Activated CD8-positive, alpha-beta memory T cell treated with anti-CD3 and anti-CD28 coated beads, Interleukin-2, amount 10 ng/mL, durations not matched to agents 7 days and 5 days (primary cell): ENCODE data around the gene NOVA1. TPM values are rescaled to one million over a fixed set of nuclear protein-coding genes. Genes with fewer than 3 reads are reported as not detected.

Experiments
- ATAC-seq: fragments of 150-1000 bp; cut with Tn5 transposase; one replicate; pipeline ENCODE4 v1.10.0; 2021; ENCODE audit warnings: moderate library complexity
- CTCF ChIA-PET: fragments of 350-600 bp; sonication (Branson Sonifier 250); formaldehyde crosslinking; loops from one replicate; lab custom pipeline; 2021; ENCODE audit warnings: antibody characterized with exemption; lab: Charles Lee
- DNase-seq: peaks from one replicate; pipeline ENCODE4 v3.0.0-alpha.2; 2020
- H3K27ac Mint-ChIP-seq: one replicate; pipeline ENCODE4 v1.8.0; 2021; ENCODE audit warnings: mild to moderate bottlenecking, mixed read lengths
- H3K27me3 Mint-ChIP-seq: one replicate; pipeline ENCODE4 v1.8.0; 2021; ENCODE audit warnings: mixed read lengths
- H3K36me3 Mint-ChIP-seq: one replicate; pipeline ENCODE4 v1.8.0; 2021; ENCODE audit warnings: mild to moderate bottlenecking, mixed read lengths
- H3K4me1 Mint-ChIP-seq: one replicate; pipeline ENCODE4 v1.8.0; 2021; ENCODE audit warnings: mixed read lengths
- H3K4me3 Mint-ChIP-seq: one replicate; pipeline ENCODE4 v1.8.0; 2021; ENCODE audit warnings: mild to moderate bottlenecking, moderate library complexity, mixed read lengths
- H3K9me3 Mint-ChIP-seq: one replicate; pipeline ENCODE4 v1.8.0; 2022; ENCODE audit warnings: low read depth, mixed read lengths
- total RNA-seq, 2 experiments: library from RNA; stranded (reverse); gene quantifications; one replicate each; pipeline ENCODE4 v1.2.3, GENCODE V29; 2021

Gene NOVA1
- total RNA-seq, 2 experiments from 2014 or later: 0.42 TPM; not detected in 1

- Mint-ChIP-seq H3K4me3 (no peak overlapping the region), H3K9me3 (peaks cover 14% of the 10 kb centered on the region), H3K36me3 (no peaks in the 10 kb centered on the region), H3K4me1 (no peaks in the 10 kb centered on the region), H3K27me3 (no peaks in the 10 kb centered on the region), H3K27ac (no peak overlapping the region)
- DNase-seq: no peak
- CTCF ChIA-PET: no interaction called here
- no peak for ATAC-seq
These were observed 194.1 kb downstream of the NOVA1 start for GRCh38 chr14:26403760-26404159.

GRCh38 chr14:26402126-26402525 is 195.7 kb downstream of the NOVA1 start:
- ATAC-seq (no peak), DNase-seq (no peak)
- Mint-ChIP-seq H3K9me3 (peaks cover 16% of the 10 kb centered on the region), H3K4me1 (no peaks in the 10 kb centered on the region), H3K27me3 (no peaks in the 10 kb centered on the region), H3K4me3 (no peak overlapping the region), H3K27ac (no peak overlapping the region), H3K36me3 (peaks cover 1% of the 10 kb centered on the region)
- CTCF ChIA-PET: no interaction called here

- no peaks in the 10 kb centered on the region for H3K4me1 Mint-ChIP-seq
- H3K36me3 Mint-ChIP-seq: peaks cover 2% of the 10 kb centered on the region
- peaks cover 18% of the 10 kb centered on the region for H3K9me3 Mint-ChIP-seq
- H3K27me3 Mint-ChIP-seq: no peaks in the 10 kb centered on the region
- ATAC-seq (no peak), DNase-seq (no peak)
- no peak overlapping the region for H3K27ac Mint-ChIP-seq
- no peak overlapping the region for H3K4me3 Mint-ChIP-seq
- CTCF ChIA-PET: no interaction called here
These were observed 196.5 kb downstream of the NOVA1 start for GRCh38 chr14:26401179-26401968.

GRCh38 chr14:26400373-26400772 is 197.5 kb downstream of the NOVA1 start:
- ATAC-seq (no peak), DNase-seq (no peak)
- H3K27me3 Mint-ChIP-seq: no peaks in the 10 kb centered on the region
- no peaks in the 10 kb centered on the region for H3K4me1 Mint-ChIP-seq
- peaks cover 2% of the 10 kb centered on the region for H3K36me3 Mint-ChIP-seq
- H3K27ac Mint-ChIP-seq: no peak overlapping the region
- H3K9me3 Mint-ChIP-seq: peaks cover 19% of the 10 kb centered on the region
- H3K4me3 Mint-ChIP-seq: no peak overlapping the region
- CTCF ChIA-PET: no interaction called here

- no peak overlapping the region for H3K27ac Mint-ChIP-seq
- CTCF ChIA-PET: no interaction called here
- DNase-seq: no peak
- peaks cover 16% of the 10 kb centered on the region for H3K9me3 Mint-ChIP-seq
- ATAC-seq: no peak
- no peak overlapping the region for H3K4me3 Mint-ChIP-seq
- H3K36me3 Mint-ChIP-seq: peaks cover 2% of the 10 kb centered on the region
- no peaks in the 10 kb centered on the region for H3K27me3 Mint-ChIP-seq
- H3K4me1 Mint-ChIP-seq: no peaks in the 10 kb centered on the region
These were observed 199.2 kb downstream of the NOVA1 start for GRCh38 chr14:26398616-26399015.
